A549 (cell line): Measurements from ENCODE around the gene TSPEAR.

Experiments
- BHLHE40 ChIP-seq: IDR thresholded peaks from 2 replicates; pipeline ENCODE4 v1.6.1; 2012; ENCODE audit warnings: low read depth, low read length, inconsistent platforms
- CTCF ChIP-seq: fragments of >200 bp; sonication (Bioruptor Twin); formaldehyde crosslinking; IDR thresholded peaks from 3 replicates; pipeline ENCODE4 v1.5.1; 2016
- JUNB ChIP-seq: fragments of >200 bp; sonication (Bioruptor Twin); formaldehyde crosslinking; IDR thresholded peaks from 2 replicates; pipeline ENCODE4 v1.6.1; 2016
- NFE2L2 ChIP-seq: fragments of 150-350 bp; conservative IDR thresholded peaks from 2 replicates; pipeline ENCODE4 v1.6.1; 2014; ENCODE audit warnings: low read length
- POLR2A ChIP-seq: IDR thresholded peaks from 2 replicates; pipeline ENCODE4 v1.6.1; 2012; ENCODE audit warnings: mild to moderate bottlenecking, low read length
- REST ChIP-seq: fragments of 200-600 bp; sonication (generic); IDR thresholded peaks from 2 replicates; pipeline ENCODE4 v1.6.1; 2016; ENCODE audit warnings: antibody characterized with exemption, mild to moderate bottlenecking, moderate library complexity
- SREBF2 ChIP-seq: fragments of 450-650 bp; IDR thresholded peaks from 2 replicates; pipeline ENCODE4 v1.6.1; 2014; ENCODE audit warnings: mild to moderate bottlenecking, moderate library complexity

- TF ChIP-seq CTCF (no peak), REST (no peak), JUNB (no peak), NFE2L2 (no peak), POLR2A (no peak), SREBF2 (no peak), BHLHE40 (no peak)
These were observed 162.4 kb downstream of the TSPEAR start for GRCh38 chr21:44548922-44549321.
